ENCODE data around the gene ZNF286A.
A peak's percentile ranks its signal among the peaks of the same experiment; 100 is the strongest.
"Not testable (repeated sequence)": the region's sequence is repeated elsewhere in the genome, so short reads cannot be mapped to it uniquely, and the experiment has no call there.

The ZNF286A gene

GRCh38 chr17:15659663-15660062, 39.9 kb upstream of the ZNF286A start:
- Histone ChIP-seq H3K27ac (ENCODE audit: low read depth, low read length) (no peak overlapping the region), H3K9me3 (ENCODE audit: control insufficient read depth, insufficient read depth, low read depth, low read length) (no peaks in the 10 kb centered on the region), H3K36me3 (ENCODE audit: control insufficient read depth, insufficient read depth, low read length) (peaks cover 51% of the 10 kb centered on the region), H3K9ac (ENCODE audit: low read length) (no peak overlapping the region), H3K27me3 (ENCODE audit: control insufficient read depth, insufficient read depth, low read length) (no peaks in the 10 kb centered on the region), H3K4me3 (ENCODE audit: low read depth, low read length) (no peak overlapping the region), H3K4me1 (ENCODE audit: control insufficient read depth, insufficient read depth, low read length) (peaks cover 18% of the 10 kb centered on the region)

GRCh38 chr17:15660077-15660476, 39.5 kb upstream of the ZNF286A start:
- Histone ChIP-seq H3K27me3 (ENCODE audit: control insufficient read depth, insufficient read depth, low read length) (no peaks in the 10 kb centered on the region), H3K9ac (ENCODE audit: low read length) (no peak overlapping the region), H3K4me1 (ENCODE audit: control insufficient read depth, insufficient read depth, low read length) (peaks cover 15% of the 10 kb centered on the region), H3K36me3 (ENCODE audit: control insufficient read depth, insufficient read depth, low read length) (peaks cover 51% of the 10 kb centered on the region), H3K4me3 (ENCODE audit: low read depth, low read length) (no peak overlapping the region), H3K9me3 (ENCODE audit: control insufficient read depth, insufficient read depth, low read depth, low read length) (no peaks in the 10 kb centered on the region), H3K27ac (ENCODE audit: low read depth, low read length) (peak overlapping the region; percentile 8; the same call in 1 of the 2 replicates)

GRCh38 chr17:15662681-15663080, 36.9 kb upstream of the ZNF286A start:
- Histone ChIP-seq H3K36me3 (ENCODE audit: control insufficient read depth, insufficient read depth, low read length) (peaks cover 42% of the 10 kb centered on the region), H3K4me3 (ENCODE audit: low read depth, low read length) (no peak overlapping the region), H3K4me1 (ENCODE audit: control insufficient read depth, insufficient read depth, low read length) (peaks cover 13% of the 10 kb centered on the region; the same call in 1 of the 2 replicates), H3K27me3 (ENCODE audit: control insufficient read depth, insufficient read depth, low read length) (no peaks in the 10 kb centered on the region), H3K9ac (ENCODE audit: low read length) (no peak overlapping the region), H3K27ac (ENCODE audit: low read depth, low read length) (0 out of 2 replicates have a peak overlapping the region, but pooled peaks have one; percentile 26), H3K9me3 (ENCODE audit: control insufficient read depth, insufficient read depth, low read depth, low read length) (no peaks in the 10 kb centered on the region)

- Histone ChIP-seq H3K27ac (ENCODE audit: low read depth, low read length) (no peak overlapping the region), H3K27me3 (ENCODE audit: control insufficient read depth, insufficient read depth, low read length) (no peaks in the 10 kb centered on the region), H3K9me3 (ENCODE audit: control insufficient read depth, insufficient read depth, low read depth, low read length) (no peaks in the 10 kb centered on the region), H3K36me3 (ENCODE audit: control insufficient read depth, insufficient read depth, low read length) (peaks cover 43% of the 10 kb centered on the region), H3K9ac (ENCODE audit: low read length) (no peak overlapping the region), H3K4me3 (ENCODE audit: low read depth, low read length) (no peak overlapping the region), H3K4me1 (ENCODE audit: control insufficient read depth, insufficient read depth, low read length) (peaks cover 13% of the 10 kb centered on the region; the same call in 1 of the 2 replicates)
These were observed 36.4 kb upstream of the ZNF286A start for GRCh38 chr17:15663176-15663575.

GRCh38 chr17:15663691-15664090, 35.9 kb upstream of the ZNF286A start:
- no peaks in the 10 kb centered on the region for H3K27me3 ChIP-seq (ENCODE audit: control insufficient read depth, insufficient read depth, low read length)
- no peak overlapping the region for H3K27ac ChIP-seq (ENCODE audit: low read depth, low read length)
- H3K4me1 ChIP-seq (ENCODE audit: control insufficient read depth, insufficient read depth, low read length) = peaks cover 13% of the 10 kb centered on the region; the same call in 1 of the 2 replicates
- no peak overlapping the region for H3K9ac ChIP-seq (ENCODE audit: low read length)
- no peak overlapping the region for H3K4me3 ChIP-seq (ENCODE audit: low read depth, low read length)
- no peaks in the 10 kb centered on the region for H3K9me3 ChIP-seq (ENCODE audit: control insufficient read depth, insufficient read depth, low read depth, low read length)
- H3K36me3 ChIP-seq (ENCODE audit: control insufficient read depth, insufficient read depth, low read length) = peaks cover 38% of the 10 kb centered on the region

GRCh38 chr17:15669526-15669925, 30.0 kb upstream of the ZNF286A start:
- H3K27me3 ChIP-seq (ENCODE audit: control insufficient read depth, insufficient read depth, low read length); H3K9ac ChIP-seq (ENCODE audit: low read length); H3K9me3 ChIP-seq (ENCODE audit: control insufficient read depth, insufficient read depth, low read depth, low read length); H3K27ac ChIP-seq (ENCODE audit: low read depth, low read length); H3K4me3 ChIP-seq (ENCODE audit: low read depth, low read length); H3K36me3 ChIP-seq (ENCODE audit: control insufficient read depth, insufficient read depth, low read length); H3K4me1 ChIP-seq (ENCODE audit: control insufficient read depth, insufficient read depth, low read length): not testable (repeated sequence)

GRCh38 chr17:15674640-15675039, 24.9 kb upstream of the ZNF286A start:
- not testable (repeated sequence) for H3K9me3 ChIP-seq (ENCODE audit: control insufficient read depth, insufficient read depth, low read depth, low read length); H3K9ac ChIP-seq (ENCODE audit: low read length); H3K27me3 ChIP-seq (ENCODE audit: control insufficient read depth, insufficient read depth, low read length); H3K27ac ChIP-seq (ENCODE audit: low read depth, low read length); H3K4me1 ChIP-seq (ENCODE audit: control insufficient read depth, insufficient read depth, low read length); H3K4me3 ChIP-seq (ENCODE audit: low read depth, low read length)
- peaks cover 14% of the 10 kb centered on the region for H3K36me3 ChIP-seq (ENCODE audit: control insufficient read depth, insufficient read depth, low read length)

GRCh38 chr17:15675991-15676390, 23.6 kb upstream of the ZNF286A start:
- not testable (repeated sequence) for H3K4me3 ChIP-seq (ENCODE audit: low read depth, low read length); H3K4me1 ChIP-seq (ENCODE audit: control insufficient read depth, insufficient read depth, low read length); H3K27ac ChIP-seq (ENCODE audit: low read depth, low read length); H3K27me3 ChIP-seq (ENCODE audit: control insufficient read depth, insufficient read depth, low read length); H3K9me3 ChIP-seq (ENCODE audit: control insufficient read depth, insufficient read depth, low read depth, low read length); H3K9ac ChIP-seq (ENCODE audit: low read length)
- H3K36me3 ChIP-seq (ENCODE audit: control insufficient read depth, insufficient read depth, low read length) = peaks cover 16% of the 10 kb centered on the region

- H3K27ac ChIP-seq (ENCODE audit: low read depth, low read length); H3K27me3 ChIP-seq (ENCODE audit: control insufficient read depth, insufficient read depth, low read length); H3K9me3 ChIP-seq (ENCODE audit: control insufficient read depth, insufficient read depth, low read depth, low read length); H3K4me1 ChIP-seq (ENCODE audit: control insufficient read depth, insufficient read depth, low read length); H3K36me3 ChIP-seq (ENCODE audit: control insufficient read depth, insufficient read depth, low read length); H3K9ac ChIP-seq (ENCODE audit: low read length): not testable (repeated sequence)
- H3K4me3 ChIP-seq (ENCODE audit: low read depth, low read length) = peak overlapping the region; percentile 93
These were observed 16.4 kb upstream of the ZNF286A start for GRCh38 chr17:15683135-15683534.

- H3K4me3 ChIP-seq (ENCODE audit: low read depth, low read length) = peak within 1 kb of the TSS; percentile 93
- not testable (repeated sequence) for H3K36me3 ChIP-seq (ENCODE audit: control insufficient read depth, insufficient read depth, low read length); H3K9me3 ChIP-seq (ENCODE audit: control insufficient read depth, insufficient read depth, low read depth, low read length); H3K27ac ChIP-seq (ENCODE audit: low read depth, low read length); H3K4me1 ChIP-seq (ENCODE audit: control insufficient read depth, insufficient read depth, low read length); H3K27me3 ChIP-seq (ENCODE audit: control insufficient read depth, insufficient read depth, low read length)
- H3K9ac ChIP-seq (ENCODE audit: low read length) = peak within 1 kb of the TSS; percentile 66
These were observed 15.6 kb upstream of the ZNF286A start, which contains the start of gene TRIM16 for GRCh38 chr17:15683824-15684478. Gene TRIM16 (minus strand): TSS chr17:15684311. CDS start chr17:15651609, 32,702 bp downstream.

- not testable (repeated sequence) for H3K27ac ChIP-seq (ENCODE audit: low read depth, low read length); H3K4me3 ChIP-seq (ENCODE audit: low read depth, low read length); H3K9ac ChIP-seq (ENCODE audit: low read length); H3K9me3 ChIP-seq (ENCODE audit: control insufficient read depth, insufficient read depth, low read depth, low read length); H3K36me3 ChIP-seq (ENCODE audit: control insufficient read depth, insufficient read depth, low read length); H3K4me1 ChIP-seq (ENCODE audit: control insufficient read depth, insufficient read depth, low read length); H3K27me3 ChIP-seq (ENCODE audit: control insufficient read depth, insufficient read depth, low read length)
These were observed 12.1 kb upstream of the ZNF286A start for GRCh38 chr17:15687494-15687893.
